ENCODE data around the gene MLEC.
"Not testable (repeated sequence)": the region's sequence is repeated elsewhere in the genome, so short reads cannot be mapped to it uniquely, and the experiment has no call there.

The MLEC gene

GRCh38 chr12:120726961-120727360, 40.0 kb downstream of the MLEC start:
- TF ChIP-seq POLR2A (IDR thresholded peaks at IDR 0.05; ENCODE audit: low read length), result no peak
- no peak for TF ChIP-seq GATA1 (IDR thresholded peaks at IDR 0.05; ENCODE audit: low read depth, low read length)
- DNase-seq, result no peak

GRCh38 chr12:120732198-120732597, 45.2 kb downstream of the MLEC start:
- DNase-seq, result not testable (repeated sequence)

GRCh38 chr12:120733574-120733973, 46.6 kb downstream of the MLEC start:
- no peak for DNase-seq
- TF ChIP-seq GATA1 (IDR thresholded peaks at IDR 0.05; ENCODE audit: low read depth, low read length), result no peak
- TF ChIP-seq POLR2A (IDR thresholded peaks at IDR 0.05; ENCODE audit: low read length), result no peak

- TF ChIP-seq POLR2A (IDR thresholded peaks at IDR 0.05; ENCODE audit: low read length), result no peak
- no peak for TF ChIP-seq GATA1 (IDR thresholded peaks at IDR 0.05; ENCODE audit: low read depth, low read length)
- DNase-seq, result no peak
These were observed 47.3 kb downstream of the MLEC start for GRCh38 chr12:120734210-120734609.

- no peak for DNase-seq
- TF ChIP-seq GATA1 (IDR thresholded peaks at IDR 0.05; ENCODE audit: low read depth, low read length), result no peak
- TF ChIP-seq POLR2A (IDR thresholded peaks at IDR 0.05; ENCODE audit: low read length), result no peak
These were observed 48.2 kb downstream of the MLEC start for GRCh38 chr12:120735181-120735580.

- DNase-seq, result no peak
- TF ChIP-seq POLR2A (IDR thresholded peaks at IDR 0.05; ENCODE audit: low read length) (no peak), GATA1 (IDR thresholded peaks at IDR 0.05; ENCODE audit: low read depth, low read length) (no peak)
These were observed 49.7 kb downstream of the MLEC start for GRCh38 chr12:120736404-120737331.

GRCh38 chr12:120737557-120738251, 50.8 kb downstream of the MLEC start:
- DNase-seq, result no peak

GRCh38 chr12:120738252-120739030, 51.5 kb downstream of the MLEC start:
- no peak for TF ChIP-seq POLR2A (IDR thresholded peaks at IDR 0.05; ENCODE audit: low read length)
- no peak for TF ChIP-seq GATA1 (IDR thresholded peaks at IDR 0.05; ENCODE audit: low read depth, low read length)
- no peak for DNase-seq

More at GRCh38 chr12:120737557-120738251, 50.8 kb downstream of the MLEC start:
- TF ChIP-seq GATA1 (IDR thresholded peaks at IDR 0.05; ENCODE audit: low read depth, low read length), result no peak
- no peak for TF ChIP-seq POLR2A (IDR thresholded peaks at IDR 0.05; ENCODE audit: low read length)

GRCh38 chr12:120739031-120739762, 52.2 kb downstream of the MLEC start:
- no peak for DNase-seq
- TF ChIP-seq GATA1 (IDR thresholded peaks at IDR 0.05; ENCODE audit: low read depth, low read length), result no peak
- TF ChIP-seq POLR2A (IDR thresholded peaks at IDR 0.05; ENCODE audit: low read length), result no peak

GRCh38 chr12:120739821-120740613, 53.1 kb downstream of the MLEC start:
- no peak for DNase-seq
- TF ChIP-seq POLR2A (IDR thresholded peaks at IDR 0.05; ENCODE audit: low read length), result no peak
- TF ChIP-seq GATA1 (IDR thresholded peaks at IDR 0.05; ENCODE audit: low read depth, low read length), result no peak

GRCh38 chr12:120740871-120741270, 53.9 kb downstream of the MLEC start:
- DNase-seq, result no peak
- no peak for TF ChIP-seq GATA1 (IDR thresholded peaks at IDR 0.05; ENCODE audit: low read depth, low read length)
- TF ChIP-seq POLR2A (IDR thresholded peaks at IDR 0.05; ENCODE audit: low read length), result no peak

- TF ChIP-seq POLR2A (IDR thresholded peaks at IDR 0.05; ENCODE audit: low read length) (no peak), GATA1 (IDR thresholded peaks at IDR 0.05; ENCODE audit: low read depth, low read length) (no peak)
These were observed 54.8 kb downstream of the MLEC start for GRCh38 chr12:120741476-120742421.

More at GRCh38 chr12:120741476-120742421, 54.8 kb downstream of the MLEC start:
- DNase-seq, result no peak
